ENCODE measurements around the gene OLIG2.

The OLIG2 gene

GRCh38 chr21:33031152-33031911, 5.6 kb downstream of the OLIG2 start:
- H2BK5ac ChIP-seq (ENCODE audit: low read length): no peak overlapping the region
- no peak overlapping the region for H3K4ac ChIP-seq (ENCODE audit: low read depth, low read length)
- no peak overlapping the region for H3K4me2 ChIP-seq (ENCODE audit: low read length)
- no peak overlapping the region for H3K18ac ChIP-seq (ENCODE audit: low read length)
- no peak overlapping the region for H2BK15ac ChIP-seq (replicated peaks; ENCODE audit: low read depth)
- H3K36me3 ChIP-seq (ENCODE audit: control insufficient read depth, insufficient read depth, low read length): no peaks in the 10 kb centered on the region
- H2BK120ac ChIP-seq (ENCODE audit: low read depth, low read length): no peak overlapping the region
- DNase-seq: no peak
- no peak overlapping the region for H3K23ac ChIP-seq (ENCODE audit: low read length)
- H3K4me3 ChIP-seq (ENCODE audit: low read length): no peak overlapping the region
- no peak overlapping the region for H4K5ac ChIP-seq (ENCODE audit: low read length)
- H3K56ac ChIP-seq (ENCODE audit: low read length): no peak overlapping the region
- H3K9ac ChIP-seq (ENCODE audit: low read length): no peak overlapping the region
- no peak overlapping the region for H4K8ac ChIP-seq (ENCODE audit: low read depth, low read length)
- H3K79me1 ChIP-seq (ENCODE audit: low read length): no peaks in the 10 kb centered on the region
- peaks cover 82% of the 10 kb centered on the region for H3K27me3 ChIP-seq (ENCODE audit: insufficient read depth, low read length, poor library complexity)
- H3K79me2 ChIP-seq (ENCODE audit: control insufficient read depth, insufficient read depth, low read length): no peaks in the 10 kb centered on the region
- no peak overlapping the region for H2AK5ac ChIP-seq (ENCODE audit: low read length)
- WGBS (ENCODE audit: extremely low coverage, insufficient coverage, low lambda C conversion rate): no CpG with 5 or more reads among the region's 10 CpGs
- H3K27ac ChIP-seq (ENCODE audit: low read depth, low read length): no peak overlapping the region
- H3K4me1 ChIP-seq (ENCODE audit: control insufficient read depth, low read depth, low read length): no peaks in the 10 kb centered on the region

- no peak overlapping the region for H3K27ac ChIP-seq (ENCODE audit: low read depth, low read length)
- no peak overlapping the region for H2BK15ac ChIP-seq (replicated peaks; ENCODE audit: low read depth)
- H4K8ac ChIP-seq (ENCODE audit: low read depth, low read length): no peak overlapping the region
- no peak for DNase-seq
- H2BK5ac ChIP-seq (ENCODE audit: low read length): no peak overlapping the region
- no peak overlapping the region for H3K18ac ChIP-seq (ENCODE audit: low read length)
- no peaks in the 10 kb centered on the region for H3K4me1 ChIP-seq (ENCODE audit: control insufficient read depth, low read depth, low read length)
- no peak overlapping the region for H3K56ac ChIP-seq (ENCODE audit: low read length)
- H3K4me2 ChIP-seq (ENCODE audit: low read length): no peak overlapping the region
- H2AK5ac ChIP-seq (ENCODE audit: low read length): no peak overlapping the region
- no peak overlapping the region for H3K23ac ChIP-seq (ENCODE audit: low read length)
- WGBS (ENCODE audit: extremely low coverage, insufficient coverage, low lambda C conversion rate): no CpG with 5 or more reads among the region's 10 CpGs
- H3K36me3 ChIP-seq (ENCODE audit: control insufficient read depth, insufficient read depth, low read length): no peaks in the 10 kb centered on the region
- no peaks in the 10 kb centered on the region for H3K79me1 ChIP-seq (ENCODE audit: low read length)
- H3K4me3 ChIP-seq (ENCODE audit: low read length): no peak overlapping the region
- no peak overlapping the region for H3K9ac ChIP-seq (ENCODE audit: low read length)
- no peak overlapping the region for H4K5ac ChIP-seq (ENCODE audit: low read length)
- H2BK120ac ChIP-seq (ENCODE audit: low read depth, low read length): no peak overlapping the region
- H3K27me3 ChIP-seq (ENCODE audit: insufficient read depth, low read length, poor library complexity): peaks cover 72% of the 10 kb centered on the region
- no peaks in the 10 kb centered on the region for H3K79me2 ChIP-seq (ENCODE audit: control insufficient read depth, insufficient read depth, low read length)
- no peak overlapping the region for H3K4ac ChIP-seq (ENCODE audit: low read depth, low read length)
These were observed 6.8 kb downstream of the OLIG2 start for GRCh38 chr21:33032434-33033047.

- WGBS (ENCODE audit: extremely low coverage, insufficient coverage, low lambda C conversion rate): no CpG with 5 or more reads among the region's 76 CpGs
- H3K4me3 ChIP-seq (ENCODE audit: low read length): no peak overlapping the region
- H4K5ac ChIP-seq (ENCODE audit: low read length): no peak overlapping the region
These were observed 7.6 kb downstream of the OLIG2 start for GRCh38 chr21:33033094-33033951.

GRCh38 chr21:33033961-33034413, 8.3 kb downstream of the OLIG2 start:
- H3K56ac ChIP-seq (ENCODE audit: low read length): no peak overlapping the region
- no CpG with 5 or more reads among the region's 20 CpGs for WGBS (ENCODE audit: extremely low coverage, insufficient coverage, low lambda C conversion rate)
- no peak for DNase-seq
- H3K36me3 ChIP-seq (ENCODE audit: control insufficient read depth, insufficient read depth, low read length): no peaks in the 10 kb centered on the region
- no peak overlapping the region for H2BK120ac ChIP-seq (ENCODE audit: low read depth, low read length)
- H3K4ac ChIP-seq (ENCODE audit: low read depth, low read length): no peak overlapping the region
- no peak overlapping the region for H4K8ac ChIP-seq (ENCODE audit: low read depth, low read length)
- H3K79me2 ChIP-seq (ENCODE audit: control insufficient read depth, insufficient read depth, low read length): no peaks in the 10 kb centered on the region
- H3K79me1 ChIP-seq (ENCODE audit: low read length): no peaks in the 10 kb centered on the region
- H3K4me1 ChIP-seq (ENCODE audit: control insufficient read depth, low read depth, low read length): no peaks in the 10 kb centered on the region
- no peak overlapping the region for H3K9ac ChIP-seq (ENCODE audit: low read length)
- no peak overlapping the region for H3K27ac ChIP-seq (ENCODE audit: low read depth, low read length)
- no peak overlapping the region for H4K5ac ChIP-seq (ENCODE audit: low read length)
- H3K27me3 ChIP-seq (ENCODE audit: insufficient read depth, low read length, poor library complexity): peaks cover 57% of the 10 kb centered on the region
- no peak overlapping the region for H3K23ac ChIP-seq (ENCODE audit: low read length)
- no peak overlapping the region for H3K4me3 ChIP-seq (ENCODE audit: low read length)
- no peak overlapping the region for H2BK5ac ChIP-seq (ENCODE audit: low read length)
- no peak overlapping the region for H2AK5ac ChIP-seq (ENCODE audit: low read length)
- H3K18ac ChIP-seq (ENCODE audit: low read length): no peak overlapping the region
- no peak overlapping the region for H2BK15ac ChIP-seq (replicated peaks; ENCODE audit: low read depth)
- H3K4me2 ChIP-seq (ENCODE audit: low read length): no peak overlapping the region

More at GRCh38 chr21:33033094-33033951, 7.6 kb downstream of the OLIG2 start:
- H3K4ac ChIP-seq (ENCODE audit: low read depth, low read length): no peak overlapping the region
- H3K9ac ChIP-seq (ENCODE audit: low read length): no peak overlapping the region
- no peaks in the 10 kb centered on the region for H3K79me2 ChIP-seq (ENCODE audit: control insufficient read depth, insufficient read depth, low read length)
- H2BK15ac ChIP-seq (replicated peaks; ENCODE audit: low read depth): no peak overlapping the region
- no peak overlapping the region for H4K8ac ChIP-seq (ENCODE audit: low read depth, low read length)
- no peak overlapping the region for H3K56ac ChIP-seq (ENCODE audit: low read length)
- DNase-seq: no peak
- no peak overlapping the region for H2BK5ac ChIP-seq (ENCODE audit: low read length)
- peak overlapping the region; percentile 59 for H3K23ac ChIP-seq (ENCODE audit: low read length)
- no peaks in the 10 kb centered on the region for H3K36me3 ChIP-seq (ENCODE audit: control insufficient read depth, insufficient read depth, low read length)
- H2BK120ac ChIP-seq (ENCODE audit: low read depth, low read length): no peak overlapping the region
- H3K4me1 ChIP-seq (ENCODE audit: control insufficient read depth, low read depth, low read length): no peaks in the 10 kb centered on the region
- H2AK5ac ChIP-seq (ENCODE audit: low read length): no peak overlapping the region
- H3K27me3 ChIP-seq (ENCODE audit: insufficient read depth, low read length, poor library complexity): peaks cover 64% of the 10 kb centered on the region
- no peak overlapping the region for H3K4me2 ChIP-seq (ENCODE audit: low read length)
- no peak overlapping the region for H3K27ac ChIP-seq (ENCODE audit: low read depth, low read length)
- no peaks in the 10 kb centered on the region for H3K79me1 ChIP-seq (ENCODE audit: low read length)
- no peak overlapping the region for H3K18ac ChIP-seq (ENCODE audit: low read length)

GRCh38 chr21:33035147-33035546, 9.4 kb downstream of the OLIG2 start:
- H3K23ac ChIP-seq (ENCODE audit: low read length): no peak overlapping the region
- no peaks in the 10 kb centered on the region for H3K36me3 ChIP-seq (ENCODE audit: control insufficient read depth, insufficient read depth, low read length)
- no peak overlapping the region for H4K8ac ChIP-seq (ENCODE audit: low read depth, low read length)
- no peaks in the 10 kb centered on the region for H3K4me1 ChIP-seq (ENCODE audit: control insufficient read depth, low read depth, low read length)
- no peaks in the 10 kb centered on the region for H3K79me1 ChIP-seq (ENCODE audit: low read length)
- no peak overlapping the region for H3K4ac ChIP-seq (ENCODE audit: low read depth, low read length)
- H3K18ac ChIP-seq (ENCODE audit: low read length): no peak overlapping the region
- WGBS (ENCODE audit: extremely low coverage, insufficient coverage, low lambda C conversion rate): no CpG with 5 or more reads among the region's 1 CpG
- H3K79me2 ChIP-seq (ENCODE audit: control insufficient read depth, insufficient read depth, low read length): no peaks in the 10 kb centered on the region
- peaks cover 46% of the 10 kb centered on the region for H3K27me3 ChIP-seq (ENCODE audit: insufficient read depth, low read length, poor library complexity)
- no peak overlapping the region for H2BK120ac ChIP-seq (ENCODE audit: low read depth, low read length)
- no peak overlapping the region for H2BK5ac ChIP-seq (ENCODE audit: low read length)
- no peak overlapping the region for H3K56ac ChIP-seq (ENCODE audit: low read length)
- H3K27ac ChIP-seq (ENCODE audit: low read depth, low read length): no peak overlapping the region
- no peak overlapping the region for H4K5ac ChIP-seq (ENCODE audit: low read length)
- DNase-seq: no peak
- no peak overlapping the region for H2AK5ac ChIP-seq (ENCODE audit: low read length)
- no peak overlapping the region for H3K4me2 ChIP-seq (ENCODE audit: low read length)
- no peak overlapping the region for H3K4me3 ChIP-seq (ENCODE audit: low read length)
- H3K9ac ChIP-seq (ENCODE audit: low read length): no peak overlapping the region
- no peak overlapping the region for H2BK15ac ChIP-seq (replicated peaks; ENCODE audit: low read depth)
